HG02571 (cell line): ENCODE measurements around the gene MPV17L2.

Experiments used
- ATAC-seq: cut with Tn5 transposase; IDR thresholded peaks from one replicate; pipeline ENCODE4 v1.9.1; 2021; ENCODE audit warnings: mild to moderate bottlenecking, moderate library complexity; ENCODE audit not compliant: unreplicated experiment

The MPV17L2 gene

DNA sequence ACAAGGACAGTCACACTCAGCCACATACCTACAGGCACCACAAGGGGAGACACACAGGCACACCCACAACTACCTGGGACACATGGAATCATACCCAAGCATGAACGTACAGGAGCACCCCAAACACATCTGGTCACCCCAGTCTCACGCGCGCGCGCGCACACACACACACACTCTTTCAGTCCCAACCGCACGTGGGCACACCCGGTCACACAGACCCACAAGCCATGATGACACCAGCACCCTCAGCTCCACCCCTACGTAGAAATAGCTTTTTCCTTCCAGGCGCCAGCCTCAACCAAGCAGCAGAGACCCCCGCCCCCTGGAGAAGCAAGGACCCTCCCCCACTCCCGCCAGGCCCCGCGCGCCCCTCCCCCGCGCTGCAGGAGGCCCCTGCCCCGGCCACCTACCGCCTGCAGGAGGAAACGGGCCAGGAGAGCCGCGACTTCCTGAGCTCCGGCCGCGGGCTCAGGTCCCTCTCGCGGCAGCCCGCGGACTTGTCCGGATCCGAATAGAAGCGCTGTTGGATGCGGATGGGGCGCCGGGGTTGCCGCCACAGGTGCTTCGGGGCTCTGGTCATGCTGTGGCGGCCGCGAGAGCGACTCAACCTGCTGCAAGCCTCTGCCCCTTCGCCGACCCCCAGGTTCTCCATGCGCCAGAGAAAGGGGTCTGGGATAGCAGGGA is 39.7 kb downstream of the MPV17L2 start:
- ATAC-seq: no peak

DNA sequence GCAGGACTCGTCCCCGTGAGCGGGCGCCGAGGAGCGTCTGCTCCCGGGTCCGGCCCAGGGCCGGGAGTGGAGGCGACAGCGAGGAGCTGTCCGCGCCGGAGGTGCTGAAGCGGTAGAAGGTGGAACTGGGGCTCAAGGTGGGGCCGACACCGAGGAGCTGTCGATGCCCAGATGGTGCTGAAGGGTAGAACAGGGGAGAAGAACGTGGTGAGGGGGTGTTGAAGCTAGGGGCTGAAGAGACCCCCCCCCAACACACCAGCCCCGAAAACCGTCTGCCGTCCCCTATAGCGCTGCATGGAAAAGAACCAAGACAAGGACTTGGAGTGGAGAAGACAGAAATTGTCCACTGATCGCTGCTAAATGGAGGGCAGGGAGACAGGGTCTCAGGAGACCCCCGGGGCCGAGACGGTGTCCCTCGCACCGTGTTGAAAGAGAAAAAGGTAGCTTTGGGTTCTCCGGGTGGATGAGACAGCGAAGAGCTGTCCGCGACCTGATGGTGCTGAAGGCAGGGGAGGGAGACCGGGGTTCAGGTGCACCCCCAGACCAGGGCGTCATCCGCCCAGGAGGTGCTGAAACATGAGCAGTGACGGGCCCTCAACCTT is 40.3 kb downstream of the MPV17L2 start:
- ATAC-seq: no peak

DNA sequence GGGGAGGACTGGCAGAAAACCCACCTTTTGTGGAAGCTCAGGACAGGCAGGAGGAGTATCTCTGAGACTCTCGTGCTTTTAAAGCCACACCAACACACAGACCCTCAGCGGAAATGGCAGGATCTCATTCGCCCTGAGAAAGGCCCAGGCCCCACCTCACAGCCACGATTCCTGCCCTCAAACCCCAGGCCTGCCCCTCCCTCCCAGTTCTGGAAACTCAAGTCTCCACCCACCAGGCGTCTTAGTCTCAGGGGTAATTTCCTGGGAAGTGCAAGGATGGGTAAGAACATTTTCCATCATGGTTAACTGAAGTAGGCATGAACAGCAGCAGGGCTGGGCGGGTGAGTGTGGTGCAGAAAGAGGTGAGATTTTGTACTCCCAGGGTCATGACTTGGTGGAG is 41.2 kb downstream of the MPV17L2 start:
- no peak for ATAC-seq

DNA sequence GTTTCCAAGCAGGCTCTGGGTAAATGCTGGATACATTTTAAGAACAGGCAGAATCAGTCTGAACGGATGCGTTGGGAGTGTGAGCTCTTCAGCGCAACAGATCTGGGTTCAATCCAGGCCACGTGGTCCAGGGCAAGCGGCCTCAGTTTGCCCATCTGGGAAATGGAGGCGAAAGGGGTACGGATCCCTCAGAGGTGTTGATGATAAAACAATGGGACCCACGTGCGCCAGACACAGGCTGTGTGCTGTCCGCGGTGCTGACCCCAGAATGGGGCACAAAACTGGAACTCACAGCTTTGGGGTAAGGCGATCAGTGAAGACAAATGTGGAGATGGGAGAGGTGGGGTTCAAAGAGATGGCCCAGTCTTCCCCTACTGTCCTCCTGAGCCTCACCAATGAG is 46.3 kb downstream of the MPV17L2 start:
- ATAC-seq: no peak

DNA sequence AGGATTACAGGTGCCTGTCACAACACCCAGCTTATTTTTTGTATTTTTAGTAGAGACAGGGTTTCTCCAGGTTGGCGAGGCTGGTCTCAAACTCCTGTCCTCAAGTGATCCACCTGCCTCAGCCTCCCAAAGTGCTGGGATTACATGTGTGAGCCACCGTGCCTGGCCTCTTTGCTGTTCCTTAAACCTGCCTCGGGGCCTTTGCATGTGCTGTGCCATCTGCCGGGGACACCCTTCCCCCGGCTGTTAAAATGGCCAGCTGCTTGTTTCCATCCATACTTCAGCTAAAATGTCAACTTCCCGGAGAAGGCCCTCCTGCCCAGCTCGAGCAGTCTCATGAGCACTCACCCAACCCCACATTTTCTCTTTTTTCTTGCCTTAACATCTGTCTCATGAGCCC is 52.3 kb downstream of the MPV17L2 start:
- no peak for ATAC-seq
